Kidney (tissue), 14 donors: ENCODE results near the gene LEKR1. TPM values are rescaled to one million over a fixed set of nuclear protein-coding genes. Genes with fewer than 3 reads are reported as not detected.

Source experiments
- DNase-seq, 5 donors: peaks; one replicate each; pipeline ENCODE4 v3.0.0-alpha.2; 2013 to 2020
- FAIRE-seq: peaks from 2 replicates; lab custom pipeline; 2012; peaks lifted over from hg19 to GRCh38; lab: Jason Lieb, UNC
- H3K27ac ChIP-seq, 2 donors: one replicate each; pipeline ENCODE4 v1.7.0; 2013; ENCODE audit warnings: low read depth in 2 of 2, low read length in 2 of 2, inconsistent platforms in 1 of 2
- H3K27me3 ChIP-seq: one replicate; pipeline ENCODE4 v1.7.1; 2013; ENCODE audit warnings: low read length, inconsistent platforms; ENCODE audit not compliant: control insufficient read depth, insufficient read depth
- H3K36me3 ChIP-seq, 3 donors: one replicate each; pipeline versions ENCODE4 v1.7.0 to v1.7.1; 2013; ENCODE audit warnings: low read length in 3 of 3, control low read depth in 1 of 3, inconsistent platforms in 1 of 3; ENCODE audit not compliant: insufficient read depth in 3 of 3, control insufficient read depth in 2 of 3
- H3K4me1 ChIP-seq, 3 donors: one replicate each; pipeline versions ENCODE4 v1.7.0 to v1.7.1; 2013; ENCODE audit warnings: low read length in 3 of 3, inconsistent platforms in 1 of 3, low read depth in 1 of 3; ENCODE audit not compliant: control insufficient read depth in 2 of 3, insufficient read depth in 2 of 3
- H3K4me3 ChIP-seq, 3 donors: one replicate each; pipeline versions ENCODE4 v1.7.0 to v1.8.1; 2013; ENCODE audit warnings: low read length in 3 of 3, control low read depth in 1 of 3, inconsistent platforms in 1 of 3
- H3K9ac ChIP-seq, 3 donors: one replicate each; pipeline versions ENCODE4 v1.7.0 to v1.7.1; 2013; ENCODE audit warnings: low read length in 3 of 3, control low read depth in 1 of 3, inconsistent platforms in 1 of 3
- H3K9me3 ChIP-seq, 3 donors: one replicate each; pipeline versions ENCODE4 v1.7.0 to v1.7.1; 2013; ENCODE audit warnings: low read length in 3 of 3, control low read depth in 1 of 3, inconsistent platforms in 1 of 3; ENCODE audit not compliant: control insufficient read depth in 2 of 3, insufficient read depth in 1 of 3
- CTCF ChIP-seq: IDR thresholded peaks from 3 replicates; pipeline ENCODE4 v1.5.1; 2012; ENCODE audit warnings: mild to moderate bottlenecking, moderate library complexity, borderline replicate concordance; ENCODE audit not compliant: insufficient read depth; ENCODE audit errors: extremely low read depth
- intact Hi-C: fragments of 100-400 bp; cut with DNase I; formaldehyde crosslinking; loops from one replicate; pipeline ENCODE4 v1.11.1; 2022
- polyA plus RNA-seq: library from polyadenylated mRNA; stranded (reverse); fragments of 350-450 nt; fragmentation: Illumina TruSeq; extraction: RNeasy Lipid Tissue Mini Kit (QIAGEN cat#74804); gene quantifications from one replicate; pipeline ENCODE4 v1.2.3, GENCODE V29; 2014; ENCODE audit warnings: low read depth, low replicate concordance; ENCODE audit not compliant: insufficient read depth
- total RNA-seq: library from RNA; stranded (reverse); fragmentation: NEBNext Ultra II Directional; extraction: Animal tissue kit (Norgen Biotek cat#: 25700); gene quantifications from one replicate; pipeline ENCODE4 v1.2.1, GENCODE V29; 2021
- donor health status: control.
- donor health status: control.
- donor health status: control.
- donor health status: control.
- donor health status: control.
- donor health status: DM: yes; HTN: yes; CAD: no.
- donor health status: Normal renal cell carcinoma (clear cell type).

Gene LEKR1
- total and polyA plus RNA-seq, 2 donors from 2014 or later: 1.6 to 1.8 TPM

- FAIRE-seq: no peak
- Histone ChIP-seq H3K9ac (no peak overlapping the region), H3K36me3 (no peaks in the 10 kb centered on the region)
Measured at GRCh38 chr3:156788846-156789245, 37.3 kb upstream of the LEKR1 start.

GRCh38 chr3:156790156-156790555, 36.0 kb upstream of the LEKR1 start:
- Histone ChIP-seq H3K36me3 (no peaks in the 10 kb centered on the region), H3K27ac (no peak overlapping the region), H3K4me3 (no peak overlapping the region), H3K9me3 (no peaks in the 10 kb centered on the region), H3K4me1 (no peaks in the 10 kb centered on the region), H3K9ac (no peak overlapping the region), H3K27me3 (no peaks in the 10 kb centered on the region)
- DNase-seq: no peak
- no peak for FAIRE-seq
- intact Hi-C loops: no loop called here
- no peak for TF ChIP-seq CTCF

More at GRCh38 chr3:156788846-156789245, 37.3 kb upstream of the LEKR1 start:
- H3K27me3 ChIP-seq: no peaks in the 10 kb centered on the region
- H3K27ac ChIP-seq: no peak overlapping the region
- intact Hi-C loops: no loop called here
- DNase-seq: no peak
- no peaks in the 10 kb centered on the region for H3K4me1 ChIP-seq
- no peak for TF ChIP-seq CTCF
- no peak overlapping the region for H3K4me3 ChIP-seq
- H3K9me3 ChIP-seq: no peaks in the 10 kb centered on the region

GRCh38 chr3:156792114-156792513, 34.0 kb upstream of the LEKR1 start:
- no peak overlapping the region for H3K9ac ChIP-seq
- no peaks in the 10 kb centered on the region for H3K9me3 ChIP-seq
- no peaks in the 10 kb centered on the region for H3K4me1 ChIP-seq
- no peak for TF ChIP-seq CTCF
- no peak overlapping the region for H3K27ac ChIP-seq
- H3K27me3 ChIP-seq: no peaks in the 10 kb centered on the region
- intact Hi-C loops: no loop called here
- FAIRE-seq: no peak
- DNase-seq: no peak
- H3K4me3 ChIP-seq: no peak overlapping the region
- H3K36me3 ChIP-seq: no peaks in the 10 kb centered on the region

- FAIRE-seq (no peak), DNase-seq (no peak)
- TF ChIP-seq CTCF: no peak
- Histone ChIP-seq H3K4me3 (no peak overlapping the region), H3K27ac (no peak overlapping the region), H3K9ac (no peak overlapping the region), H3K9me3 (no peaks in the 10 kb centered on the region), H3K4me1 (no peaks in the 10 kb centered on the region), H3K27me3 (no peaks in the 10 kb centered on the region), H3K36me3 (no peaks in the 10 kb centered on the region)
- intact Hi-C loops: no loop called here
Measured at GRCh38 chr3:156792536-156792935, 33.6 kb upstream of the LEKR1 start.
